ENCODE data around the gene NDST4.

NDST4 gene

DNA sequence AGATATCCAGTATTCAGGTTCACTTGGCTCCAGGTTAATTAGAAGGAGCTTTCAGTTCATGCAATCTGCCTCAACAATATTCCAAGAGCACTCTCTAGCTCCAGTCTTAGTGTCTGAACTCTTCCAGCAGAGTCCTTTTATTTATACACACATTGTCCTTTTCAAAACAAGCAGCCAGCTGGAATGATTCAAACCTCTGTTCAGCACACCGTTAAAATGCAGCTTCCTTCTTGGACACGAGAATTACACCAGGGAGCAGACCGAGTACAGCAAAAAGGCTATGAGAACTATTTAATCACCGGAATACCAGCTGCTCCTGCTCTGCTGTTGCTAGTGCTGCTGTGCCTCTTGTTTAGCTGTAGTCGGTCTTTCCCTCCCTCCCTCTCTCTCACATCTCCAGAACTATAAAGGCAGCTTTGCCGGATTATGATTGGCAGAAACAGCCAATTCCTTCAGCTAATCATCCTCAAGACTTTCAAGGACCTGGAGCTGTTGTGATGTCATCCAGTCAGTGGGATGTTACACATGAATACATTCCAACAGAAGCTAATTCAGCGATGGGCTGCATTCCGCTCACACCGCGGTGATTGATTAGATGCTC, at the start of gene NDST4:
Gene NDST4, minus strand, starts transcription at position 115 of the 601 bp plus-strand sequence. CDS start 36,584 bp downstream, outside the sequence.
- in situ Hi-C loops (cut with MboI; ENCODE audit: low sequenced_read_pairs), result no loop called here

DNA sequence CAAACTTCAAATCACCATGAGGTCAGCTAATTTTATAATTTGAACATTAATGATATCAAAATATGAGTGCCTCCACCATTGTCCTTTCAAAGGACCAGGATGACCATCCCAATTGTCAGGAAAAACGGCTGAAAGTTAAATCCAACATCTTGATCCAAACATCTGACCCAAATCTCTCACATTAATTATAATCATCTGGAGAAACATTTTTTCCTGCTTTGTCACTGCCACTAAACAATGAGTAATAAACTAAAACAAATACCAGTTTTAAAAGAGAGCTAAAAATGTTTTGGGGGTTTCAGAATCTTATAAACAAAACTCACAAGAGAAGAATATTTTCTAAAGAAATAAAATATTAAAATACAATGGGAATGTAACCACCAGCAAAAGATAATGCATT, 45.7 kb upstream of the NDST4 start:
- in situ Hi-C loops (cut with MboI; ENCODE audit: low sequenced_read_pairs), result no loop called here

GRCh38 chr4:115158296-115158695, 44.9 kb upstream of the NDST4 start:
- in situ Hi-C loops (cut with MboI; ENCODE audit: low sequenced_read_pairs), result no loop called here

GRCh38 chr4:115154826-115155225, 41.4 kb upstream of the NDST4 start:
- in situ Hi-C loops (cut with MboI; ENCODE audit: low sequenced_read_pairs), result no loop called here

- in situ Hi-C loops (cut with MboI; ENCODE audit: low sequenced_read_pairs), result no loop called here
These were observed 39.5 kb upstream of the NDST4 start for GRCh38 chr4:115152965-115153364.

DNA sequence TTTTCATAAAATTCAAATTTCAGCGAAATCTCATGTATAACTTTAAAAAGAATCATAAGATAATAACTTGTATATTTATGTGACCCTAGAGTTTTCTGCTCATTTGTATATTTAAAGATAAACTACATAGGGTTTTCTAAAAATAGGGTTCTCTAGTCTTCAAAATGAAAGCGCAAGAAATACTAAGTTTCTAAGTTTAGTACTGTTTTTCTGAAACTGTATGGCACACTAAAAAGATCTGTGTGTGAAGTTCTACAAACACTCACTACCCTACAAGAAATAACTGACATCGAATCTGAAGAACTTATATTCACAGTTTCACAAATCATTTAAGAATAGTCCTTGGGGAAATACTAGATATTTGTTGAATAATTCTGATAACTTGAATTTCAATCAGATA, 38.7 kb upstream of the NDST4 start:
- in situ Hi-C loops (cut with MboI; ENCODE audit: low sequenced_read_pairs), result no loop called here

GRCh38 chr4:115149106-115149505, 35.7 kb upstream of the NDST4 start:
- in situ Hi-C loops (cut with MboI; ENCODE audit: low sequenced_read_pairs), result no loop called here

DNA sequence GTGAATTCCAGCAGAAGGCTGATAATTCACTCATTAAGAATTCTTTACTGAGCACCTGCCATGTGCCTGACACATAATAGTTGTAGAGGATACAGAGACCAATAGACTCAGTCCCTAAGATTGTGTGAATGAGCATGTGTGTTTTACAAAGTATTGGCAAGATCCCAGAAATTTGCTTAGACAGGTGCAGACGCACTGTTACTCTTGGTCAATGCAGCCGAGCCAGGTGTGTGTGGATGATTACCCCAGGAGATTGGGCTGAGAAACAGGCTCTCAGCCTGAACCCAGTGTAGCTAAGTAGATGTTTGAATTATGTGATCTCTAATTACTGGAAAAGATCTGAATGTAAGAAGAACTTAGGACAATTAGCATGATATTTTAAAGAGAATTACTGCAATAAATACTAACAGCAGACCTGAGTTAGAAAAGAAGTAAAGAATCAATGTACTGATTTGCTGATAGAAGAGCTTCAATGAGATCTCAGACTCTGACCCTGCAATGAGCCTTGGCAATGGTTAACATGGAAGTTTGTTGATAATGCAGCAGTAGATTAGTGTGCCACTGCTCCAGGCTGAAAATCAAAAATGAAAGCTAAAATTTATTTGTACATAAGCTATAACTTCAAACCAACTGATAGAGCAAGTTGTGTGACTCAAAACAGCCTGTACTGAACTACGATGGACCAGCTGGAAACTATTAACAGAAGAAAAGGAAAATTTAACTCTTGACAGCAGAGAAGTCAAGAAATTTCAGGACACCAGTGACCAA, 32.2 kb upstream of the NDST4 start:
- in situ Hi-C loops (cut with MboI; ENCODE audit: low sequenced_read_pairs), result no loop called here

DNA sequence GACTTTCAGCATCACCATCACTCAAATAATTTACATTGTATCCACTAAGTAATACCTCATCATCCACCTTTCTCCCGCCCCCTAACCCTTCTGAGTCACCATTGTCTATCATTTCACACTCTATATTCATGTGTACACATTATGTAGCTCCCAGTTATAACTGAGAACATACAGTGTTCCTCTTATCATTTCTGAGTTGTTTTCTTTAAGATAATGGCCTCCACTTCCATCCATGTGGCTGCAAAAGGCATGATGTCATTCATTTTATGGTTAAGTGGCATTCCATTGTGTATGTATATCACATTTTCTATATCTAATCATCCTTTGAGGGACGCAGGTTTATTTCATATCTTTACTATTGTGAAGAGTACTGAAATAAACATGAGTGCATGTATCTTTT, 14.6 kb upstream of the NDST4 start:
- in situ Hi-C loops (cut with MboI; ENCODE audit: low sequenced_read_pairs), result no loop called here

GRCh38 chr4:115126491-115126890, 13.1 kb upstream of the NDST4 start:
- in situ Hi-C loops (cut with MboI; ENCODE audit: low sequenced_read_pairs), result no loop called here

DNA sequence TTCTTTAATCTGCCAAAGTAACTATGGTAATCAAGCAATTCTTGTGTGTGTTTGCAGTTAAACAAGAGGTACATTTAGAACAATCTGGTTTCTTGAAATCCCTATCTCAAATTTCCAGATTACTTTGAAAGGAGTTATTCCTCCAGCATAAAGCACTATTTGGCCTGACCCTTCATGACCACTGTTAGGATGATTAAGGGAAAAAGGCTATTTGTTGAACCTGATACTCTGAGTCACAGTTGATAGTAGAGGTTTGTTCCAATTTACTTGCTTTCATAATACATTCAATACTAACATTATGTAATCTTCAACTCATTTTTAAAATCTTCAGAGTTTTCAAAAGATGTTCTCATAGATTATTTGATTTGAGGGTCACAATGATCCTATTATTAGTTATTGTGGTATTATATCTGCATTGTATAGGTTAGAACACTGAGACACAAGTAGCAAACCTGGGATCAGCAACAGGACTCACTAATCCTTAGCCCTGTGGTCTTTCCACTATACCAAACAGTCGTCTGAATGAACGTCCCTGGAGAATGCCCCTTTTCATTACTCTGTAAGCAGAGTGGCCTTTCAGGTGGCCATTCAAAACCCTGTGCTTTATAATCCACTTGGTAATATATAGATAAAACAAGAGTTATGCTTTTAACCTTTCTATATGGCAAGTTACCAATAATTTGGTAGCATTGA, 8.1 kb upstream of the NDST4 start:
- in situ Hi-C loops (cut with MboI; ENCODE audit: low sequenced_read_pairs), result no loop called here

DNA sequence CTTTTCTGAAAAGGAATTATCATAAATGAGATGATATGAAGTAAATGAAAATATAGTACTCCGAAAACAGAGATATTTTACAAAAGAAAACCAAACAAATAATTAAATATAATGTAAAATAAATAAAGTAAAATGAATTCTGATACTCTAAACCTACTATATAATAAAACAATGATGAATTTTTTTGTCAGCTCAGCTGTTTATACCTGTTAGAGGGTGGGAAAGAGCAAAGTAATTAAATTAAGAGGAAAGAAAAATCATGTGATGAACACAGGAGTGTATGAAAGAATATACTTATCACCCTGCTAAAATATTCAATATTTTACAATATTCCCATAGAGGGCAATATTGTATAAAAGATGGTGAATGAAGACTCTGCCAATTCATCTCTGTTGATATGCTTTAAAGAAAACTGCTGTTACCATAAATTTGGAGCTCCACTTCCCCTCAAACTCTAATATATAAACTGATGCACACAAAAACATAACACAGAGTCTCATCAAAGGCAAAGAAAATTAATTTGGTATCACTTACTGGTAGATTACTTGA, 6.5 kb upstream of the NDST4 start:
- in situ Hi-C loops (cut with MboI; ENCODE audit: low sequenced_read_pairs), result no loop called here

- in situ Hi-C loops (cut with MboI; ENCODE audit: low sequenced_read_pairs), result no loop called here
These were observed 4.2 kb upstream of the NDST4 start for GRCh38 chr4:115117651-115118050.

DNA sequence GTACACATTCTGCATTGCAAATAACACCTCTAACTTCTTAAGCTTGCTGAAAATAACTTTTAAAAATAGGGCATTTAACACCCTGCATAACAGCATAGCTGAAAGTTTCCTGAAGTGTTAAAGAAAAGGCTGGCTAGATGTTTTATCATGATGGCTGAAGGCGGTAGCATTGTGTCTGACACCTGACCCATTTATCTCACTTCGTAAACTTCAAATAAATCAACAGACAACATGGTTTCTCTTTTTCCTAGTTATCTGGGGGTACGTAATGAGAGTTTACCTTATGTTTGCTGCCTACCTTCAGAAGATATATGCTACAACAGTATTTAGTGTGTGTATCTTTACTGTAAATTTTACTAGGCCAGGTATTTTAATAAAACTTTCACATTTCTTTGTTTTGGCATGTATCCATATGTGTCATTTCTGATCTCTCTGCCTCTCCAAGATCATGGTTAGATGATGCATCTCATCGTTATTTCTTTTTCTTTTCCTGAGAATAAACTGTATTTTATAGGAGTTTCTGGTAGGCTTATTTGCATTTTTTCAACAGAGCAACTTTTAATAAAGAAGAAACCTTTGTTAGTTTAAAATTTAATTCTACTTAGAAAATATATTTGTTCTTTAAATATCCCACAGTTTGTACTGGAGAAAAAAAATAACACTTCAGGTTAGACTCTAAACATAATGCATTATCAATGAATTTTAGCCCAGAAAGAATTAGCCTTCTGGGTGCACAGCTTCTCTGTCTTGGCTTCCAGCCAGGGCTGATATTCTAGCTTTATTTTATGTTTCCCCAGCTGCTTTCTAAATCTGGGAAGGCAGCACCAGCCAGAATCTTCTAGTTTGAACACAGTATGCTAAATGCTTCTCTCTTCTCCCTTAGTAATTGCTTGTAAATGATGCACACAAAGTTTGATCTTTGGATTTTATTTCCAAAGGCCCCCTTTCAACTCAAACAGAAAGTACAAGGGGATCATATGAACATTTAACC, 2.9 kb downstream of the NDST4 start:
- in situ Hi-C loops (cut with MboI; ENCODE audit: low sequenced_read_pairs), result no loop called here

- in situ Hi-C loops (cut with MboI; ENCODE audit: low sequenced_read_pairs), result no loop called here
These were observed 4.6 kb downstream of the NDST4 start for GRCh38 chr4:115108850-115109249.

GRCh38 chr4:115107411-115107810, 6.0 kb downstream of the NDST4 start:
- in situ Hi-C loops (cut with MboI; ENCODE audit: low sequenced_read_pairs), result no loop called here

DNA sequence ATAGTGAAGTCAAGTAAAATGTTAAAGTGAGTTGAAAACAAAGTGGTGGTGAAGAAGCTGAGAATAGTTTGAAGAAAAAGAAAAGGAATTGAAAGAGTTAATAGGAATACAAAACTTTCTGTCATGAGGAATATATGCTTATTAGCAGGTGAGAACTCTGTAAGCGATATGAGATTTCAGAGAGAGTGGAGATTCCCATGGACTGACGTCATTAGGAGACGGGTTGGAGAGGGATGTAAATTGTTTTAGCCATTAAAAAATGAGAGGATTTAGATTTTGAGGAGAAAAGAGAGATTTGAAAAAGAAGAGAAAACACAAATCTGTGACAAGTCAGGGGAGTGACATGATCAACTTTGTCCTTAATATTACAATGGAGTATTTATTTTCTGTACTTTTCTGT, 11.7 kb downstream of the NDST4 start:
- in situ Hi-C loops (cut with MboI; ENCODE audit: low sequenced_read_pairs), result no loop called here

DNA sequence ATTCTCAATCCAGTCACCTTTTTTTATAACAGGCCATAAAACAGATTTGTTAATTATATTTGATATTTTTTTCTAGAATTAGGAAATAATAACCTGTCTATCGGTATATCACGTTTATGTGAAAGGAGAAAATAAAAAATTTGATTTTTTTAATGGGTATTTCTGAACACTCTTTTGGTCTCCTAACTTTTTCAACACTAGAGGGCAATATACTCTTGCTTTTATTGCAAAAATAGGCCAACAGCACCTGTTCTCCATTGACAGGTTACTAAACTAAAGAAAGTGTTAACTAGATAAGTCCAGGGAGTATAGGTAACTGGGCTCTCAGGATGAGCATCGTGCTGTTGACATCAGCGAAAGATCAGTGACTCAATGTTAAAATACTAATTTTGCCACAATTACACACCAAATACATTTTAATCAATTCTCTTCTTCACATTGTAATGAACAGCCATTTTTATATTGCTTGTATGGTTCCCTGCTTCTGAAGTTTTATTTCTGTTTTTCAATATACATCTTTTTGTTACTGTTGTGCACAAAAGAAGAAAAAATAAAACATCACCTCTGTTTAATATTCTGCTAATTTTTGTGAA, 22.8 kb downstream of the NDST4 start:
- in situ Hi-C loops (cut with MboI; ENCODE audit: low sequenced_read_pairs), result no loop called here

DNA sequence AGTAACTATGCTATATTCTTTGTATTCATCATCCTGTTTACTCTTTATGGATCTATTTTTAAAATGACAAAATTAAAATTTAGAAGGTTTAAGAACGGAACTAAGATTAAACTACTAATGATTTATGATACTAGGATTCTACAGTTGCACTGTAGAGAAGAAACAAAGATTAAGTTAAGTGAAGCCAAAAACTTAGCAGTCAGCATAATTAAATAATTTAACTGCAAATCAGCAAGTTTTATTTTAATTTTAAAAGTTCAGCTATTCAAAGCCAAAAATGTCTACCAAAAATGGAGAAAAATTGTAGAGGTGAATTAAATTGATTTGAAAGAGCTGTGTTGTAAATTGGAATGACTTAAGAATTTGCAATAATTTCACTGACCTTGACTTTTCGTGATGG, 30.8 kb downstream of the NDST4 start:
- in situ Hi-C loops (cut with MboI; ENCODE audit: low sequenced_read_pairs), result no loop called here

GRCh38 chr4:115076691-115077090, 36.7 kb downstream of the NDST4 start:
- in situ Hi-C loops (cut with MboI; ENCODE audit: low sequenced_read_pairs), result no loop called here
